GM12873 (cell line): ENCODE results near the gene ABL1.

Experiments
- TF ChIP-seq, protein P1 (sequence below): IDR thresholded peaks from 2 replicates; pipeline ENCODE4 v1.5.1; 2012; ENCODE audit warnings: low read depth, mild to moderate bottlenecking, moderate library complexity, low read length, control low read depth; ENCODE audit not compliant: insufficient read depth; ENCODE audit errors: missing control alignments

The ABL1 gene

DNA sequence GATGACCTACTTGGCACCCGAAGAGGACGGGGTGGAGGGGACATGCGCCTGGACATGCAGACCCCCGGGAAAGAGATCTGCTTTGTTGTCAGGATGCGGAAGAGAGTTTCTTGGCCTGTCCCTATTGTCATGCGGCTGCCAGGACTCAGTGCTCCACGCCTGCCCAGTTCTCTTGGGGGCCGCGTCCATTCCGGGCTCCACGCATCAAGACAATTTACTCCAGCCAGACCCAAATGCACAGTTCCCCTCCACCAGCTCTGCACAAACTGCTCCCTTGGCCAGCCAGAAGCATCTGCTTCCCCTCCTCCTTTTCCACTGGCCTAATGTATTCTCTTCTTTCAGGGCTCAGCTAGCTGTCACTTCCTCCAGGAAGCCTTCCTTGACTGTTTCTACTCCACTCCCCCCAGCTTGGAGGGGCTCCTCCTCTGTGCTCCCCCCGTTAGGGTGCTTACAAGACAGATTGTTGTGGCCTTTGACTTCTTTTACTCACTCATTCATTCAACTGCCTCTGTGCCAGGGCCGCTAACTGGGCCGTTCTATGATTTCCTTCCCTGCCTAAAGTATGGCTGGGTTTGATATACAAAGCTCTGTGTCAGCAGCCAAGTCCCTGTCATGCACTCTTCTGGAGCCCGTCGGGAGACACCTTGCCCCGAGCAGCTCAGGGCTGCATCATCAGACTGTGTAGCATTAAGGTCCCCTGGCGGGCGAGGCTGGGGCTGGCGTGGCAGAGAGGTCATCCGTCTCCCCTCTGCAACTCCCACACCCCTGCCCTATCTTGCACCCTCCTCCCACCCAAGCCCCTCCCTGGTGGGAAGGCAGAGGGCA, 97.4 kb downstream of the ABL1 start:
- TF ChIP-seq, protein P1, sequence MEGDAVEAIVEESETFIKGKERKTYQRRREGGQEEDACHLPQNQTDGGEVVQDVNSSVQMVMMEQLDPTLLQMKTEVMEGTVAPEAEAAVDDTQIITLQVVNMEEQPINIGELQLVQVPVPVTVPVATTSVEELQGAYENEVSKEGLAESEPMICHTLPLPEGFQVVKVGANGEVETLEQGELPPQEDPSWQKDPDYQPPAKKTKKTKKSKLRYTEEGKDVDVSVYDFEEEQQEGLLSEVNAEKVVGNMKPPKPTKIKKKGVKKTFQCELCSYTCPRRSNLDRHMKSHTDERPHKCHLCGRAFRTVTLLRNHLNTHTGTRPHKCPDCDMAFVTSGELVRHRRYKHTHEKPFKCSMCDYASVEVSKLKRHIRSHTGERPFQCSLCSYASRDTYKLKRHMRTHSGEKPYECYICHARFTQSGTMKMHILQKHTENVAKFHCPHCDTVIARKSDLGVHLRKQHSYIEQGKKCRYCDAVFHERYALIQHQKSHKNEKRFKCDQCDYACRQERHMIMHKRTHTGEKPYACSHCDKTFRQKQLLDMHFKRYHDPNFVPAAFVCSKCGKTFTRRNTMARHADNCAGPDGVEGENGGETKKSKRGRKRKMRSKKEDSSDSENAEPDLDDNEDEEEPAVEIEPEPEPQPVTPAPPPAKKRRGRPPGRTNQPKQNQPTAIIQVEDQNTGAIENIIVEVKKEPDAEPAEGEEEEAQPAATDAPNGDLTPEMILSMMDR = peak; percentile 7

DNA sequence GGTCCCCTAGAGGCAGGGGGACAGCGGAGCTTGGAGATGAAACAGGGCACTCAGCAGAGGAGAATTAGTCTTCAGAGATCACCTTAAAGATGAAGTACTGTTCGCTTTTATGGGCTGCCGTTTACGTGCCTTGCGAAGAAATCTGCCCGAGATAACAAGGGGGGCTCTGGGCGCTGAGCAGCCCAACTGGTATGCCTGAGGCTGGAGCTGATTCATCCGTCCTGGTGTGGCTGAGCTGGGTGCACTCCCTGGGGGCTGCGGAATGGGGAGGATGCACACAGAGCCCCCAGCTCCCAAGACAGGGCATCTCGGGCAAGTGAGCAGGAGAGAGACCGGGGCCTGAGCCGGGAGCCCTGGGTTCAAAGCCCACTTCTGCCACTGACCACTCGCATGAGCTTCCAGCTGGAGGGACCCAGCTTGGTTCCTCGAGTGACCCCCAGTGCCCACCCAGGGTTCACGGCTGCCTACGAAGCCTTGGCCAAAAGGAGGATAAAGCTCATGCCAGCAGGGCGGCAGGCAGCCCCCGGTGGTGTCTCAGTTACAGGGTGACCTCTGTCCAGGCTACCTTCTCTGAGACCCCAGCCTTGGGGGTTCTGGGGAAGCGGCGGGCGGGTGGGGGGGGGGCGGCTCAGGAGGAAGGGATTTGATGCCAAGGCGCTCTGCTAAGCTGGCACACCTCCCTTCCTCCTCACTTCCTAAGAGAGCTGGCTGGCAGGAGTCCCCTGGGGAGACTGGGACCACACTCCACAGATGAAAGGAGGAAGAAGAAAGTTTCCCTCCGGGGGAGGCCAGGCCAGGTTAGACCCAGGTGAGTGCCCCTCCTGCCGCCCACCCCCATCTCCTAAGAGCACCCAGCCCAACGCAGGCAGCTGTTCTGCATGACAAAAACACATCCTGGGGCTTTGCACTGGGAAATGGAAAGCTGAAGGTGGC, 98.3 kb downstream of the ABL1 start:
- TF ChIP-seq, protein P1 = no peak

DNA sequence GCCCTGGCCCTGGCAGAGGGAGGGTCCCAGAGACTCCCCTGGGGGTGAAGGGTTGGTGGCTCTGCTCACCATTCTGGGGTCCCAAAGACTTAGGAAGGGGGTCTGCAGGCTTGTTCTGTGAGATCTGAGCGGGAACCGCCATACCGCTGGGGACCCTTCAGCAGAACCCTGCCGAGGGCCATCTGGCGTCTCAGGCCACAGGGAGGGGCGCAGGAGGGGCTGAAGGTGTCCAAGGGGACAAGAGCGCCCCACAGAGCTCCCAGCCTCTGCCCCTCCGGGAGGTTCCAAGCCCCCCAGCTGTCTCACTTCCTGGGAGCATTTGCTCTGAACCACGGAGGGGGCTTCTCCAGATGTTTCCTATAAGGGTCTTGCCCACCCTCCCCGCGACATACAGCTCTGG, 99.2 kb downstream of the ABL1 start:
- TF ChIP-seq, protein P1 = no peak

DNA sequence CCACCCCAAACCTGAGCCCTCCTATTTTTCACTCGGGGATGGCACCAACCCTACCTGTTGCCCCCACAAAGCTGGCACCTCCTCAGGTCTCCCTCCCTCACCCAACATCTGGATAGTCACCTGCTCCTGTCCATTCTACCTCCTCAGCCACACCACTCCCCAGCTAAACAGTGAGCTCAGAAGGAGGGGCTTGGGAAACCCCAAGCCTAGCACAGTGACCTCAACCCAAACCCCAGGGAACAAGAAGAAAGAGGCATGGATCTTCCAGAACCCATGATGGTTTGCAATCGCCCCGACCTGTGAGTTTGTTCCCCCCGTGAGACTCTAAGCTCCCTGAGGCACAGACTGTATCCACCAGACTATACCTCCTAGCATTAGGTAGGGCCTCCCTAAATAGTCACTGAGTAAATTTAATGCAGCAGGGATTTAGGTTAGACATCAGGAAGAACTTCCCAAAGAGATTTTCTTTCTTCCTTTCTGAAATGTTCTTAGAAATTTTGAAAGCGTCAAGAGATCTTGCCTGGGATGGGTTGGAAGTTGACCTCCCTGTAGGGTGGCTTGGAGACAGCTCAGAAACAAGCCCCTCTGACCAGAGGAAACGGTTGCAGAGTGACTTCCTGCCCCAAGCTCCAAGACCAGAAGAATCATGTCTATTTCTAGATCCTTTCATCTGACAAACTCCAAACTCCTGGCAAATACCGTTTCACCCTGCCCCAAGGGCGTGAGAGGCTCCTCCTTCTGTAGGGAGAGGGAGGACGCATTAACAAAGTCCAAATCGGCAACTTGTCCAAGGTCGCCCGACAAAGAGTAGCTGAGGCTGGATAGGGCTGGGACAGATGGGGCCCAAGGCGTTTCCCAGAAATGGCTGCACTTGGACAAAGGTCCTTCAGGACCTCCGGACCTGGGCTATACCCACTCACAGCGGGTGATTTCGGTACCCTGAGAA, 99.9 kb downstream of the ABL1 start:
- TF ChIP-seq, protein P1 = no peak

DNA sequence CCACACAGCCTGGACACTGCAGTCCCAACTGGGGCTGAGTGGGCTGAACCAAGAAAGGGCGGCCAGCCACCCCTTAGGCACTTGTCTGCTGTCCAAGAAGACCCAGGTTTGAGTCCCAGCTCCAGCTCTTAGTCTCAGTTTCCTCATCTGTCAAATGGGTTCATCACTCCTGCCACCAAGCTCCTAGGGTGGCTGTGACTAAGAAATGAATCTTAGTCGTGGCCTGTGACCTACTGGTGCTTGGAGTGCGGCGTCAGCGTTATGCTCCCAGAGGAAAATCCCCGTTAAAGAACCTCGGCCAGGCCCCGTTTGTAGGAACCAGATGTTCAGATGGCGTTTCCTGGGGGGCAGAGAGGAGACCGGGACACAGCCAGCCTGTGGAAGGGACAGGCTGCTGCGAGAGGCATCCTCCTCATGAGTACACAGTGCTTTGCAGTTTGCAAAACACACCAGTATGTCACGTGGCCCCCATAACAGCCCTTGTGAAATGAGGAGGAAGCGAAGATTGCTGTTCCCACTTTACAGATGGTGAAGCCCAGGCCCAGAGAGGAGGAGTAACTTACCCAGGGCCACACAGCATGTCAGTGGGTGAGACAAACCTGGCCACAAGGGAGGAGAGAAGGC, 100.7 kb downstream of the ABL1 start:
- TF ChIP-seq, protein P1 = no peak

DNA sequence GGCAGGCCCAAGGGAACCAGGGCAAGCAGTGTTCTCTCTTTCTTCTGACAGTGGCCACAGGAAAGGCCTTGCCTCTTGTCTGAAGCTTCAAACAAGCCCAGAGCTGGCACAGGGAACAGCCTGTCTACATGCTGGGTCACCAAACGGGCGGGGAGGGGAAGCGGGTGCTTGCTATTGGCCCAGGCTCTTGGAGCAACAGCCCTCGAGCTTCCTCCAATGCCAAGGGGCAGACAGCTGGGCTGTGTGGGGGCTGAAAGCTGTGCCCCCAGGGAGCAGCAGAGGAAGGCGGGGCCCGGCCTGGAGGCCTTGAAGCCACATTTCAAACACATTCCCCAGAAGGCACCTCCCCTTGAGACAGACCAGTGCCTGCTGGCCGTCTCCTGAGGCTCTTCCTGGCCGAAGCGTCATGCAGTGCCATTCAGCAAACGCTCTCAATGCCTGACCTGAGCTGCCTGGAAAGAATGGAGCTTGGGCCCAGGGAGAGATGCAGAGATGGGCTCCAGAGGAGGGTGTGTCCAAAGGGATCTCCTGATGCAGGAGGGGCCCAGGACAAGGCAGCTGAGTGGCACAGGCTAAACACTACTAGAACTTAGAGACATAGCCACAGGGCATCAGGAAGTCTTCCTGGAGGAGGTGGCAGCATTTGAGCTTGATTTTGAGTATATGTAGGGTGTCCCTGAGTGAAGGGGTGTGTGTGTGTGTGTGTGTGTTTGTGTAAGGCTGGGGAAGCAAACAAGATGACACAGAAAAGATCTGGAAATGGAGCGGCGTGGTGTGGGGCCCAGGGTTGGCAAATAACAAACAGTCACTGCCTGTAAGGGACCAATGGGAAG, 101.4 kb downstream of the ABL1 start:
- TF ChIP-seq, protein P1 = no peak
